Measurements from ENCODE around the gene GRID2. TPM values are rescaled to one million over a fixed set of nuclear protein-coding genes. Genes with fewer than 3 reads are reported as not detected.

Gene GRID2
- total RNA-seq, 1 donor = not detected

- Histone ChIP-seq H3K4me1 (ENCODE audit: insufficient read depth, low read length) (no peaks in the 10 kb centered on the region), H2AFZ (ENCODE audit: low read length) (no peak overlapping the region), H3K79me2 (ENCODE audit: insufficient read depth, low read length) (no peaks in the 10 kb centered on the region), H3K4me2 (ENCODE audit: insufficient read depth, low read length) (no peak overlapping the region), H3K27me3 (ENCODE audit: insufficient read depth, low read length) (no peaks in the 10 kb centered on the region), H3K9me3 (ENCODE audit: low read depth, low read length) (no peaks in the 10 kb centered on the region), H3K27ac (ENCODE audit: low read depth, low read length) (no peak overlapping the region), H4K20me1 (ENCODE audit: insufficient read depth, low read length) (no peaks in the 10 kb centered on the region), H3K4me3 (ENCODE audit: insufficient read depth, low read length) (no peak overlapping the region), H3K36me3 (ENCODE audit: insufficient read depth, low read length) (no peaks in the 10 kb centered on the region)
- no peak for DNase-seq (ENCODE audit: insufficient read length, low spot score, missing footprints)
- no peak for TF ChIP-seq CTCF (IDR thresholded peaks at IDR 0.05; ENCODE audit: extremely low read depth, low read depth, low read length)
Observed at GRCh38 chr4:92317047-92317446, 13.3 kb downstream of the GRID2 start.

- Histone ChIP-seq H3K4me2 (ENCODE audit: insufficient read depth, low read length) (no peak overlapping the region), H3K27ac (ENCODE audit: low read depth, low read length) (no peak overlapping the region)
Observed at GRCh38 chr4:92328095-92328494, 24.3 kb downstream of the GRID2 start.

GRCh38 chr4:92333016-92333415 is 29.2 kb downstream of the GRID2 start:
- Histone ChIP-seq H3K4me1 (ENCODE audit: insufficient read depth, low read length) (no peaks in the 10 kb centered on the region), H3K79me2 (ENCODE audit: insufficient read depth, low read length) (no peaks in the 10 kb centered on the region), H3K27ac (ENCODE audit: low read depth, low read length) (no peak overlapping the region), H3K4me2 (ENCODE audit: insufficient read depth, low read length) (no peak overlapping the region), H2AFZ (ENCODE audit: low read length) (no peak overlapping the region), H3K27me3 (ENCODE audit: insufficient read depth, low read length) (no peaks in the 10 kb centered on the region), H4K20me1 (ENCODE audit: insufficient read depth, low read length) (no peaks in the 10 kb centered on the region), H3K4me3 (ENCODE audit: insufficient read depth, low read length) (no peak overlapping the region), H3K9me3 (ENCODE audit: low read depth, low read length) (no peaks in the 10 kb centered on the region), H3K36me3 (ENCODE audit: insufficient read depth, low read length) (no peaks in the 10 kb centered on the region)
- no peak for DNase-seq (ENCODE audit: insufficient read length, low spot score, missing footprints)
- no peak for TF ChIP-seq CTCF (IDR thresholded peaks at IDR 0.05; ENCODE audit: extremely low read depth, low read depth, low read length)

More at GRCh38 chr4:92328095-92328494, 24.3 kb downstream of the GRID2 start:
- no peaks in the 10 kb centered on the region for H3K27me3 ChIP-seq (ENCODE audit: insufficient read depth, low read length)
- H4K20me1 ChIP-seq (ENCODE audit: insufficient read depth, low read length) = no peaks in the 10 kb centered on the region
- DNase-seq (ENCODE audit: insufficient read length, low spot score, missing footprints) = no peak
- no peak overlapping the region for H3K4me3 ChIP-seq (ENCODE audit: insufficient read depth, low read length)
- TF ChIP-seq CTCF (IDR thresholded peaks at IDR 0.05; ENCODE audit: extremely low read depth, low read depth, low read length) = no peak
- H3K4me1 ChIP-seq (ENCODE audit: insufficient read depth, low read length) = no peaks in the 10 kb centered on the region
- no peaks in the 10 kb centered on the region for H3K79me2 ChIP-seq (ENCODE audit: insufficient read depth, low read length)
- H3K36me3 ChIP-seq (ENCODE audit: insufficient read depth, low read length) = no peaks in the 10 kb centered on the region
- H2AFZ ChIP-seq (ENCODE audit: low read length) = no peak overlapping the region
- no peaks in the 10 kb centered on the region for H3K9me3 ChIP-seq (ENCODE audit: low read depth, low read length)

GRCh38 chr4:92334716-92335350 is 31.1 kb downstream of the GRID2 start:
- no peaks in the 10 kb centered on the region for H3K4me1 ChIP-seq (ENCODE audit: insufficient read depth, low read length)
- H2AFZ ChIP-seq (ENCODE audit: low read length) = no peak overlapping the region
- no peaks in the 10 kb centered on the region for H3K9me3 ChIP-seq (ENCODE audit: low read depth, low read length)
- no peaks in the 10 kb centered on the region for H3K27me3 ChIP-seq (ENCODE audit: insufficient read depth, low read length)
- no peaks in the 10 kb centered on the region for H3K79me2 ChIP-seq (ENCODE audit: insufficient read depth, low read length)
- H3K4me3 ChIP-seq (ENCODE audit: insufficient read depth, low read length) = no peak overlapping the region
- H3K27ac ChIP-seq (ENCODE audit: low read depth, low read length) = no peak overlapping the region
- no peak for DNase-seq (ENCODE audit: insufficient read length, low spot score, missing footprints)
- no peaks in the 10 kb centered on the region for H3K36me3 ChIP-seq (ENCODE audit: insufficient read depth, low read length)
- no peak for TF ChIP-seq CTCF (IDR thresholded peaks at IDR 0.05; ENCODE audit: extremely low read depth, low read depth, low read length)
- H3K4me2 ChIP-seq (ENCODE audit: insufficient read depth, low read length) = no peak overlapping the region
- H4K20me1 ChIP-seq (ENCODE audit: insufficient read depth, low read length) = no peaks in the 10 kb centered on the region
